ENCODE results near the gene GALNT16.
A peak's percentile ranks its signal among the peaks of the same experiment; 100 is the strongest.

The GALNT16 gene

GRCh38 chr14:69318241-69318640 is 58.3 kb downstream of the GALNT16 start:
- peak in 1 of 2 experiments; percentile 3 for DNase-seq

GRCh38 chr14:69318901-69319475 is 59.0 kb downstream of the GALNT16 start:
- DNase-seq, result no peak

- DNase-seq, result peak in 1 of 2 experiments; percentile 4
Observed at GRCh38 chr14:69319911-69320310, 60.0 kb downstream of the GALNT16 start.

GRCh38 chr14:69320581-69321365 is 60.8 kb downstream of the GALNT16 start:
- DNase-seq, result no peak

GRCh38 chr14:69321601-69322330 is 61.8 kb downstream of the GALNT16 start:
- no peak for DNase-seq

GRCh38 chr14:69323266-69323998 is 63.5 kb downstream of the GALNT16 start:
- DNase-seq, result peak in 1 of 2 experiments; percentile 4

GRCh38 chr14:69323999-69324282 is 64.0 kb downstream of the GALNT16 start:
- DNase-seq, result peak in 1 of 2 experiments; percentile 7

- DNase-seq, result peak in 1 of 2 experiments; percentile 6
Observed at GRCh38 chr14:69324341-69324931, 64.5 kb downstream of the GALNT16 start.

GRCh38 chr14:69325086-69325485 is 65.1 kb downstream of the GALNT16 start:
- peak in 1 of 2 experiments; percentile 6 for DNase-seq

GRCh38 chr14:69325646-69326265 is 65.8 kb downstream of the GALNT16 start:
- peak in 1 of 2 experiments; percentile 15 for DNase-seq

GRCh38 chr14:69326611-69327010 is 66.7 kb downstream of the GALNT16 start:
- DNase-seq, result no peak

- DNase-seq, result no peak
Observed at GRCh38 chr14:69327507-69327906, 67.5 kb downstream of the GALNT16 start.

- DNase-seq, result no peak
Observed at GRCh38 chr14:69328317-69328716, 68.4 kb downstream of the GALNT16 start.

GRCh38 chr14:69328765-69329164 is 68.8 kb downstream of the GALNT16 start:
- DNase-seq, result no peak

- DNase-seq, result no peak
Observed at GRCh38 chr14:69331206-69331605, 71.2 kb downstream of the GALNT16 start.

GRCh38 chr14:69332782-69333395 is 72.9 kb downstream of the GALNT16 start:
- no peak for DNase-seq

GRCh38 chr14:69333791-69334337 is 73.9 kb downstream of the GALNT16 start:
- DNase-seq, result no peak

- no peak for DNase-seq
Observed at GRCh38 chr14:69334576-69334975, 74.6 kb downstream of the GALNT16 start.

- no peak for DNase-seq
Observed at GRCh38 chr14:69335371-69335771, 75.4 kb downstream of the GALNT16 start.

GRCh38 chr14:69337984-69338383 is 78.0 kb downstream of the GALNT16 start:
- no peak for DNase-seq

- DNase-seq, result no peak
Observed at GRCh38 chr14:69339426-69339825, 79.5 kb downstream of the GALNT16 start.
